Hepatocyte (in vitro differentiated cells): ENCODE measurements around the gene SGPP2. TPM values are rescaled to one million over a fixed set of nuclear protein-coding genes. Genes with fewer than 3 reads are reported as not detected.
"Not testable (repeated sequence)": the region's sequence is repeated elsewhere in the genome, so short reads cannot be mapped to it uniquely, and the experiment has no call there.

Experiments
- DNase-seq: peaks from one replicate; pipeline ENCODE4 v3.0.0-alpha.2; 2016; ENCODE audit warnings: low spot score
- H2AFZ ChIP-seq: fragments of 200-600 bp; sonication (generic); 2 replicates; pipeline ENCODE4 v1.6.0; 2016; ENCODE audit warnings: antibody characterized with exemption, mild to moderate bottlenecking
- H3K27ac ChIP-seq: fragments of 200-600 bp; sonication (generic); 2 replicates; pipeline ENCODE4 v1.5.1; 2016; ENCODE audit warnings: mild to moderate bottlenecking
- H3K27me3 ChIP-seq: fragments of 200-600 bp; sonication (generic); 2 replicates; pipeline ENCODE4 v1.6.1; 2016
- H3K36me3 ChIP-seq: fragments of 200-600 bp; sonication (generic); replicated peaks from 2 replicates; pipeline ENCODE4 v1.5.1; 2016; ENCODE audit warnings: low read depth; ENCODE audit not compliant: insufficient read depth
- H3K4me1 ChIP-seq: fragments of 200-600 bp; sonication (generic); 2 replicates; pipeline ENCODE4 v1.5.1; 2016; ENCODE audit warnings: mild to moderate bottlenecking, moderate library complexity; ENCODE audit not compliant: insufficient read depth
- H3K4me2 ChIP-seq: fragments of 200-600 bp; sonication (generic); 2 replicates; pipeline ENCODE4 v1.6.0; 2016
- H3K4me3 ChIP-seq: fragments of 200-600 bp; sonication (generic); 2 replicates; pipeline ENCODE4 v1.5.1; 2016; ENCODE audit warnings: mild to moderate bottlenecking
- H3K79me2 ChIP-seq: fragments of 200-600 bp; sonication (generic); 2 replicates; pipeline ENCODE4 v1.6.0; 2017; ENCODE audit warnings: mild to moderate bottlenecking
- H3K9me2 ChIP-seq: fragments of 200-600 bp; sonication (generic); replicated peaks from 2 replicates; pipeline ENCODE4 v1.6.0; 2017; ENCODE audit warnings: mild to moderate bottlenecking; ENCODE audit not compliant: insufficient read depth
- H3K9me3 ChIP-seq: fragments of 200-600 bp; sonication (generic); 2 replicates; pipeline ENCODE4 v1.5.1; 2016; ENCODE audit warnings: low read depth, mild to moderate bottlenecking
- H4K20me1 ChIP-seq: fragments of 200-600 bp; sonication (generic); 2 replicates; pipeline ENCODE4 v1.6.0; 2016; ENCODE audit warnings: mild to moderate bottlenecking; ENCODE audit not compliant: insufficient read depth, poor library complexity, severe bottlenecking
- EZH2 ChIP-seq: fragments of 200-600 bp; sonication (generic); IDR thresholded peaks from 2 replicates; pipeline ENCODE4 v1.6.1; 2016; ENCODE audit warnings: antibody characterized with exemption, mild to moderate bottlenecking, borderline replicate concordance
- EZH2phosphoT487 ChIP-seq: fragments of 200-600 bp; sonication (generic); IDR thresholded peaks from one replicate; pipeline ENCODE4 v1.6.1; 2018; ENCODE audit warnings: antibody characterized with exemption, mild to moderate bottlenecking, low read depth, moderate library complexity; ENCODE audit not compliant: unreplicated experiment, severe bottlenecking
- WGBS: methylation state at CpG from one replicate; pipeline ENCODE4 v1.1.6; 2016; ENCODE audit warnings: low lambda C conversion rate; ENCODE audit errors: missing lambda C conversion rate; 5-methylcytosine and 5-hydroxymethylcytosine counted together
- polyA plus RNA-seq: library from polyadenylated mRNA; unstranded; fragments of >200 nt; fragmentation: Nextera tagmentation; extraction: Ambion mirVana; gene quantifications from 2 replicates; pipeline ENCODE4 v1.2.1, GENCODE V29; 2016
- total RNA-seq: library from RNA; depleted of rRNA; stranded (reverse); fragments of >200 nt; gene quantifications from 2 replicates; pipeline ENCODE4 v1.2.3, GENCODE V29; 2014
- TF ChIP-seq, protein P1 (sequence below): fragments of 200-600 bp; sonication (generic); IDR thresholded peaks from 2 replicates; pipeline ENCODE4 v1.5.1; 2016; ENCODE audit warnings: antibody characterized with exemption, mild to moderate bottlenecking; ENCODE audit not compliant: poor library complexity

Gene SGPP2
- total and polyA plus RNA-seq, 2 experiments from 2014 or later, result 1.4 to 1.8 TPM

- Histone ChIP-seq H3K4me2 (no peak overlapping the region), H3K4me1 (no peaks in the 10 kb centered on the region), H3K27me3 (no peaks in the 10 kb centered on the region), H3K79me2 (no peaks in the 10 kb centered on the region), H3K9me3 (no peaks in the 10 kb centered on the region), H4K20me1 (no peaks in the 10 kb centered on the region), H3K27ac (no peak overlapping the region), H3K36me3 (no peaks in the 10 kb centered on the region), H3K9me2 (no peaks in the 10 kb centered on the region), H3K4me3 (no peak overlapping the region), H2AFZ (no peak overlapping the region)
- no peak for DNase-seq
- 88% methylated on average over 4 of the region's 4 CpGs for WGBS
- TF ChIP-seq EZH2 (no peak), EZH2phosphoT487 (no peak)
- TF ChIP-seq, protein P1, sequence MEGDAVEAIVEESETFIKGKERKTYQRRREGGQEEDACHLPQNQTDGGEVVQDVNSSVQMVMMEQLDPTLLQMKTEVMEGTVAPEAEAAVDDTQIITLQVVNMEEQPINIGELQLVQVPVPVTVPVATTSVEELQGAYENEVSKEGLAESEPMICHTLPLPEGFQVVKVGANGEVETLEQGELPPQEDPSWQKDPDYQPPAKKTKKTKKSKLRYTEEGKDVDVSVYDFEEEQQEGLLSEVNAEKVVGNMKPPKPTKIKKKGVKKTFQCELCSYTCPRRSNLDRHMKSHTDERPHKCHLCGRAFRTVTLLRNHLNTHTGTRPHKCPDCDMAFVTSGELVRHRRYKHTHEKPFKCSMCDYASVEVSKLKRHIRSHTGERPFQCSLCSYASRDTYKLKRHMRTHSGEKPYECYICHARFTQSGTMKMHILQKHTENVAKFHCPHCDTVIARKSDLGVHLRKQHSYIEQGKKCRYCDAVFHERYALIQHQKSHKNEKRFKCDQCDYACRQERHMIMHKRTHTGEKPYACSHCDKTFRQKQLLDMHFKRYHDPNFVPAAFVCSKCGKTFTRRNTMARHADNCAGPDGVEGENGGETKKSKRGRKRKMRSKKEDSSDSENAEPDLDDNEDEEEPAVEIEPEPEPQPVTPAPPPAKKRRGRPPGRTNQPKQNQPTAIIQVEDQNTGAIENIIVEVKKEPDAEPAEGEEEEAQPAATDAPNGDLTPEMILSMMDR, result no peak
Observed at GRCh38 chr2:222434204-222434603, 9.9 kb downstream of the SGPP2 start.

- not testable (repeated sequence) for H3K4me2 ChIP-seq, H3K27me3 ChIP-seq, H3K27ac ChIP-seq, H3K36me3 ChIP-seq, H3K9me3 ChIP-seq, DNase-seq, H3K79me2 ChIP-seq, H4K20me1 ChIP-seq, H2AFZ ChIP-seq, H3K4me1 ChIP-seq, H3K9me2 ChIP-seq, H3K4me3 ChIP-seq
- 88% methylated on average over 6 of the region's 6 CpGs for WGBS
Observed at GRCh38 chr2:222435400-222436039, 11.2 kb downstream of the SGPP2 start.

- H4K20me1 ChIP-seq, result no peaks in the 10 kb centered on the region
- H3K27me3 ChIP-seq, result no peaks in the 10 kb centered on the region
- TF ChIP-seq, protein P1, result no peak
- TF ChIP-seq EZH2 (no peak), EZH2phosphoT487 (no peak)
- WGBS, result 68% methylated on average over 2 of the region's 2 CpGs
- no peaks in the 10 kb centered on the region for H3K9me3 ChIP-seq
- no peaks in the 10 kb centered on the region for H3K79me2 ChIP-seq
- H3K9me2 ChIP-seq, result no peaks in the 10 kb centered on the region
- H3K4me2 ChIP-seq, result no peak overlapping the region
- H3K36me3 ChIP-seq, result no peaks in the 10 kb centered on the region
- no peak overlapping the region for H3K4me3 ChIP-seq
- no peak for DNase-seq
- H3K27ac ChIP-seq, result no peak overlapping the region
- no peak overlapping the region for H2AFZ ChIP-seq
- H3K4me1 ChIP-seq, result peaks cover 4% of the 10 kb centered on the region
Observed at GRCh38 chr2:222436040-222436413, 11.7 kb downstream of the SGPP2 start.

DNA sequence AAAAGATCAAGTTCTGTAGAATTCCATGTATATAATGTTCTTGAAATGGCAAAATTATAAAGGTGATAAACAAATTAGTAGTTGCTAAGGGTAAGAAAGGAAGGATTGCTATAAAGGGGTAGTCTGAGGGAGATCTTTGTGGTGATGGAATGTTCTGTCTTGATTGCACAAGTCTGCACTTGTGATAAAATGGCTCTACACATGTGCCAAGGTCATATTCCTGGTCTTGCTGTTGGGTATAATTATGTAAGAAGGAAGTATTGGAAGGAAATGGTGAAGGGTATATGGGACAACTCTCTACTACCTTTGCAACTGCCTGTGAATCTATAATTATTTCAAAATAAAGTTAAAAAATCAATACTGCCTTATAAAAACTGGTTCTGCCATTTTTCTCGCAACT, 15.3 kb downstream of the SGPP2 start:
- Histone ChIP-seq H3K4me1 (peaks cover 4% of the 10 kb centered on the region), H3K9me2 (no peaks in the 10 kb centered on the region), H3K27ac (no peak overlapping the region), H3K9me3 (no peaks in the 10 kb centered on the region), H3K79me2 (no peaks in the 10 kb centered on the region), H3K4me3 (no peak overlapping the region), H3K36me3 (no peaks in the 10 kb centered on the region), H3K27me3 (no peaks in the 10 kb centered on the region), H2AFZ (no peak overlapping the region), H3K4me2 (no peak overlapping the region), H4K20me1 (no peaks in the 10 kb centered on the region)
- no peak for TF ChIP-seq EZH2
- TF ChIP-seq, protein P1, result no peak
- TF ChIP-seq EZH2phosphoT487, result no peak
- no peak for DNase-seq
- 96% methylated on average over 1 of the region's 1 CpG for WGBS
